Measurements from ENCODE around the gene MYO1B.

Gene MYO1B

GRCh38 chr2:191462370-191462769 is 217.2 kb downstream of the MYO1B start:
- no peak overlapping the region for H3K27ac ChIP-seq
- TF ChIP-seq ZFX (IDR thresholded peaks at IDR 0.05) (no peak), CTCF (conservative IDR thresholded peaks at IDR 0.05) (no peak)

GRCh38 chr2:191463790-191464189 is 218.6 kb downstream of the MYO1B start:
- no peak for TF ChIP-seq CTCF (conservative IDR thresholded peaks at IDR 0.05)
- TF ChIP-seq ZFX (IDR thresholded peaks at IDR 0.05), result no peak
- no peak overlapping the region for H3K27ac ChIP-seq

- no peak overlapping the region for H3K27ac ChIP-seq
- no peak for TF ChIP-seq CTCF (conservative IDR thresholded peaks at IDR 0.05)
Measured at GRCh38 chr2:191465766-191466420, 220.7 kb downstream of the MYO1B start.

- H3K27ac ChIP-seq, result no peak overlapping the region
- no peak for TF ChIP-seq CTCF (conservative IDR thresholded peaks at IDR 0.05)
- no peak for TF ChIP-seq ZFX (IDR thresholded peaks at IDR 0.05)
Measured at GRCh38 chr2:191467113-191467512, 221.9 kb downstream of the MYO1B start.

GRCh38 chr2:191470306-191470705 is 225.1 kb downstream of the MYO1B start:
- no peak for TF ChIP-seq ZFX (IDR thresholded peaks at IDR 0.05)
- no peak for TF ChIP-seq CTCF (conservative IDR thresholded peaks at IDR 0.05)
- H3K27ac ChIP-seq, result no peak overlapping the region

- no peak overlapping the region for H3K27ac ChIP-seq
- TF ChIP-seq ZFX (IDR thresholded peaks at IDR 0.05) (no peak), CTCF (conservative IDR thresholded peaks at IDR 0.05) (no peak)
Measured at GRCh38 chr2:191474464-191474863, 229.3 kb downstream of the MYO1B start.
